NCI-H187 (cell line): Measurements from ENCODE around the gene PRKCA.
"Not testable (repeated sequence)": the region's sequence is repeated elsewhere in the genome, so short reads cannot be mapped to it uniquely, and the experiment has no call there.

Source experiments
- DNase-seq, 2 experiments: peaks; one replicate each; lab custom pipeline; 2025; lab: John Stamatoyannopoulos, UW

PRKCA gene

GRCh38 chr17:66715745-66716156 is 413.3 kb downstream of the PRKCA start:
- DNase-seq = peak in 1 of 2 experiments; percentile 31

DNA sequence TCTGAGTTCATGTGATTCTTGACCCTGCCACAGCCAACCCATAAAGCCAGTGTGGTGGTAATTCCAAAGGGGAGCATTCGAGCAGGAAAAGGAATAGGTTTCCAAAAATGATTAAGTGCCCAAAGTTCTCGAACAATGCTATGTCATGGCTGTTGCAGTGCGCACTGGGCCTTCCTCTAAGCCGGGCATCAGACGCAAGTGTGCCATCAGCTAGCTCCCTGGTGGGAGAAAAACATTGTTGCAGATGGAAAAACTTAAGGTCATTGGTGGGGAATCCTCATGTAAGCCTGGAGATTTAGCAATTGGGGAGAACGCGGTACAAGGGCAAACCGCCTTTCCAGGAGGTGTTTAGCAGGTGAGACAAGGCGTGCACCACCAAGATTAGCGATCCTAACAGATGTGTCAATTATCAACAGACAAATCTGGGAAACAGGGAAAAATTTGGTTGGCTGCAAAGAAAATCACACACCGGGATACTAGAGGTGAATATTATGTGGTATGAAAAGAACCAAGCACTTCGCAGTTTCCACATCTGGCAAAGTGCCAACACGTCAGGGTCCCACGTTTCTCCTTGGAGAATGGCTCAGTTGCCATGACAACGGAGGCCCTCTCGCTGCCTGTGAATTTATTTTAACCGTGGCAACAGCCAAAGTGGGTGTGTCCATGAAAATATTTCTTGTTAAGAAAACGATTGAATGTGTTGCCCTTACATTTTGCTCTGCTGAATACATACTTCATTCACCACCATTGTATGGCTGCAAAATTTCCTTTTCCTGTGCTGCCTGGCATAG is 414.0 kb downstream of the PRKCA start:
- DNase-seq = no peak

GRCh38 chr17:66717641-66718058 is 415.2 kb downstream of the PRKCA start:
- DNase-seq = no peak

GRCh38 chr17:66720027-66720426 is 417.6 kb downstream of the PRKCA start:
- DNase-seq = no peak

GRCh38 chr17:66720567-66720966 is 418.2 kb downstream of the PRKCA start:
- DNase-seq = no peak

DNA sequence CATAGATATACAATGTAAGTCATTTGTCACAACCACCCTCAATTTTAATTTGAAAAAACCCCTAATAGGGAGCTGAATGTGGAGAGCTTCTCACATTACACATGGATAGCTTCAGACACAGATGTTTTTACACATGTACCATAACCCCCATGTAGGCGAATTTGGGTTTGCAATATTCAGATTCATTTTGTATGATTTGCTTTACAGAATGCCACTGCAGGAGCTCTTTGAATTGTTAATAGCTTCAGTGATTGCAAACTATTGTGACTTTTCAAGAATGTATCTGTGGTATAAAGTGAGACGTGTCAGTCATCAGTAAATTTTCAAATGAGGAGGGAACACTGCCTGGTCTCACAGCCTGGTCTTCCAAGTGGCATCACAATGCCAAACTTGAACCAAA is 419.9 kb downstream of the PRKCA start:
- no peak for DNase-seq

DNA sequence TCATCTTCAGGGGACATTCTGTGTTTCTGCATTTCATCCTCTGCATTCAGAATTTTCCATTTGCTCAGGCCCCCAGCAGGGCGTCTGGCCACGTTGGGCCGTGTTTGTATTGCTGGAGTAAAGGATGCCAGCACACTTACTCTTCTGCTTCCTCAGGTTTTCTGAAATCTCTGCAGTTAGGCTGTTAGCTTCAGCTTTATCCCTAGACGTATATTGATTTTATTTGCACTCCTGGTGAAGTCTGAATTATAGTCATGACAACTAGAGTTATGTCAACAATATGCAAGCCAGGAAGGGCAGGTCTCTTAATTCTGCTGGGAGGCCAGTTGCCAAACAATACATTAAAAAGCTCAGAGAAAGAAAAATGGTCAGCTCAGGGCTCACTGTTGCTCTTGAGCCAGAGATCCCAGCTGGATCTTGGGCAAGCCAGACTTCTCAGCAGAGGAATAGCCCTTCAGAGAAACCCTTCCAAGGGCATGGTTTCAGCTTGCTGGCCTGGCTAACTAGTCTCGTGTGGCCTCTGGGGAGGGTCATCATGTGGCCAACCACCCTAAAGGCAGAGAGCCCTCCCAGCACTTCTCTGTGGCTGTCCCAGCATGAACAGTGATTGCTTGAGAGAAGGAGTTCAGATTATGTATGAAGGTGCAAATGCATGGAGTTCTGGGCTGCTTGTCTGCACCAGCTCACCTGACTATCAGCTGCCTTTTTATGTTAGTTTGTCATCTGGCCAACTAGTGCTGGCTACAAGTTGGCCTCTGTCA is 422.3 kb downstream of the PRKCA start:
- no peak for DNase-seq

- DNase-seq = not testable (repeated sequence)
Observed at GRCh38 chr17:66725438-66725837, 423.0 kb downstream of the PRKCA start.

GRCh38 chr17:66725956-66726355 is 423.5 kb downstream of the PRKCA start:
- DNase-seq = no peak

DNA sequence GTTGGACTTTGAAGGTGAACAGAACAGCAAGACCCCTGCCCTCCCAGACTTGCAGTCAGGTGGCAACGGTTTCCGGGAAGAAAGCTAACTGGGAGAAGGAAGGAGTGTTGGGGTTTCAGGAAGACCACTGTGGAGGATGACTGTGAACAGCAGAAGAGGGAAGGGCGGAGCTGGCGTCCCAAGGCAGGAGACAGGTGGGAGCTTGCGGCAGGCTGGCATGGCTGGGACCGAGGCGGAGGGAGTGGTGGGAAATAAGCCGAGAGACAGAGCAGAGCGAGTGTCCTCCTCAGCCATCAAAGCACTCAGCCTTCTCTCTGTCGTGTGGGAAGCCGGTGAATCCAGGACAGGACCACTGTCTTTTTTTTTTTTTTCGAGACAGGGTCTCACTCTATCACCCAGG is 424.0 kb downstream of the PRKCA start:
- no peak for DNase-seq

DNA sequence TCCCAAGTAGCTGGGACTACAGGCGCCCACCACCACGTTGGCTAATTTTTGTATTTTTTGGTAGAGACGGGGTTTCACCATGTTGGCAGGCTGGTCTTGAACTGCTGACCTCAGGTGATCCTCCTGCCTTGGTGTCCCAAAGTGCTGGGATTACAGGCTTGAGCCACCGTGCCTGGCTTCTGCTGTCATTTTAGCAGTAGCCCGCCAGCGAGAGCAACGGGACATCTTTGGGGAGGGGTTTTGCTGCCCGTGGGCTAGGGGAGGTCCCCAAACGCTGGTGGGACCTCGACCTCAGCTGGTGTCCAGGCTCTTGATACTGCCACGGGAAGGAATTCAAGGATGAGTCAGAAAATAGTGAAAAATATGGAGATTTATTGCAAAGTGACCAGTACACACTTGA is 424.4 kb downstream of the PRKCA start:
- no peak for DNase-seq

DNA sequence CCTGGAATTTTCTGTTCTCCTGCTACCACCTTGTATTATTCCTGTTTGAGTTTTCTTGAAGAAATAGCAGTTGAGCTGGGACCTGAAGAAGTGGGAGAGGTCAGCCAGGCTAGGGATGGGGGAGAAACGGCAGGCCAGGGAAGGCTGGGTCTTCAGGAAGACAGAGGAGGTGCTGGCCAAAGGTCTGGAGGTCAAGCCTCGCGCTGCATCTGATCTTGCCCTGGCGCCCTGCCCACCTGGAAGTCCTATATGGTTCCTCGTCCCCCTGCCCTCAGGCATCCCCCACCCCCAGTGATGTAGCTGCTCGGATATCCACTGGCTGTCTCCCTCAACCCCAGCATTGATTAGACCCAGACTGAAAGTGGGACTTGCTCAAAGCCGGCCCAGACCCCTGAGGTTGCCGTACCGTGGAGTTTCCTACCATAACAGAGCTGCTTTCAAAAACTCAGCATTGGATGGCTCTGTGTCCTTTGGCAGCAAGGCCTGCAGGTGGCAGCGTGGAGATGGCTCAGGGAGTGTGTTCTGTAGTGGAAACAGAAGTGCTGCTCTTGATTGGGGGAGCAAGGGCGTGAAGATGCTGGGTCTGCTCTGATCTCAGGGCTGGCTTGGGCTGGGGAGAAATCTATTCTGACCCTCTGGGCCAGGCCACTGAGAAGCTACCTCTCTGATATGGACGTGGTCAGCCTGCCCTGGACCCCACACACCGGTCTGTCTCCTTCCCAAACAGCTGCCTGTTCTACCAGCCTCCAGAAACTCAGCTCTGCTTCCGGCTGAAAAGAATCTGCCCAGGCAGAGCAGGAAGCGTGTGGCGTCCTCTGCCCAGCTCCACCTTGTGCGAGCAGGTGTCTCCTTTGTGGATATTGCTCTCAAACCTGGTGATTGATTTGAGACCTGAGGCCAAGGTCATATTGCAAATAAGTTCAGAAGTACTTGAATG is 425.5 kb downstream of the PRKCA start:
- no peak for DNase-seq

DNA sequence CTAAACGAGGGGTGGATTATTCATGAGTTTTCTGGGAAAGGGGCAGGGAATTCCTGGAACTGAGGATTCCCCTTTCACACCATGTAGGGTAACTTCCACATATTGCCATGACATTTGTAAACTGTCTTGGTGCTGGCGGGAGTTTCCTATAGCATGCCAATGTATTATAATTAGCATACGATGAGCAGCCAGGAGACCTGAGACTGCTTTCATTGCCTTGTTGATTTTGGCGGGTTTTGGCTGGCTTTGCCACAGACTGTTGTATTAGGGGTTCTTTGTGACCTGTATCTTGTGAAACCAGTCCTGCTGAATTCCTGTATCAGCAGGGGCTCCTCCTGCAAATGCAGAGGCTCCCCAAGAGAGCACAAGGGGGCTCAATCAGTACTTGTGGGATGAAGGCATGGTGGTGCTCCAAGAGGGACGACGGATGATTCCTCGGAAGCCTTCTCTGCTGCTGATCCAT is 428.1 kb downstream of the PRKCA start:
- DNase-seq = no peak

DNA sequence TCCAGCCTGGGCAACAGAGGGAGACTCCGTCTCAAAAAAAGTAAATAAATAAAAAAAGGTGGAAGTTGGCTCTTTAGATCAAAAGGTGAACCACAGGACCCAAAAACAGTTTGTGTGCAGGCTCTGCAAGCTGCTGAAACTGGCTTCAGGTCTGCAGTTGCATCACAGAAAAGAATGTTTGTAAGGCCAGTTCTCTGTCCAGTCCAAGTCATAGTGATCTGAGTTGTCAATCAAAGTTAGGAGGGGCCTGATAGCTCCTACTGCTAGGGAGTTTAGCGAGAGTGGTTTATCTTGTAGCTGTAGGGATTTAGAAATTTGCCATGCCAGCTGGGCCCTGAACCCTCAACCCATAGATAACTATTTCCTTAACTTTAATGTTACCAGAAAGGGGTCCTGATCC is 431.3 kb downstream of the PRKCA start:
- no peak for DNase-seq

- DNase-seq = no peak
Observed at GRCh38 chr17:66734186-66734943, 432.0 kb downstream of the PRKCA start.

DNA sequence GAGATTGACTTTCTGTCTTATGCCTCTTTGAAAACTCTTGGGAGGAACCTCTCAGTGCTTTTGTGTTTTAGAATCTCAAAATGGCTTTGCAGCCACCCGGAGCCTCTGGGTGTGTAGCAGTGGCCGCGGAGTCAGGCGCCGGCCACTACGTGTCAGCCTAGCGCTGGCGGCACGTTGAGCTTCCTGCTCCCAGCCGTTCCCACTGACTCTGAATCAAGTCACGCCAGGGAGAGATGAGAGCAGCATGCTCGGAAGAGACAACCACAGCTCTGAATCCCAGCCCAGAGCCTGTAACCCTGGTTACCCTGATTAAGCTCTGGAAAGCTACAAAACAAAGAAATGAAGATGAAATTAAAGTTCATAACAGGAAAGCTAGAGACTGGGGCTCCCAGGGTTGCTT is 435.1 kb downstream of the PRKCA start:
- DNase-seq = no peak

DNA sequence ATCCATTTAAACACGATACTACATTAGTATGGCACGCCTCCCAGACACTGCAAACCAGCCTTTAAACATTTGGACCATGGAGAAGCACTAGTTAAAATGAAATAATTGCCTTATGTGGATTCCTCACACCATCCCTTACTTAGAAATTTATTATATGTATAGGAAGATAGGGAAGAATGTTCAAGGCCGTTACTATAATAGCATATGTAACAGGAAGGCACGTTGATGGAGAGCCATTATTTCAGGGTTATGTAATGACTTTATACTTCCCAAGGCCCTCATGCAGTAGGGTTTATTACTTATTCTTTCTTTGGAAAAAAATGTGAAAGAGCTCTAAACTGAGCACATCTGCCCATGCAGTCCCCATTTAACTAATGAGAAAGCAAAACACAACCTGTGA is 435.9 kb downstream of the PRKCA start:
- DNase-seq = no peak

DNA sequence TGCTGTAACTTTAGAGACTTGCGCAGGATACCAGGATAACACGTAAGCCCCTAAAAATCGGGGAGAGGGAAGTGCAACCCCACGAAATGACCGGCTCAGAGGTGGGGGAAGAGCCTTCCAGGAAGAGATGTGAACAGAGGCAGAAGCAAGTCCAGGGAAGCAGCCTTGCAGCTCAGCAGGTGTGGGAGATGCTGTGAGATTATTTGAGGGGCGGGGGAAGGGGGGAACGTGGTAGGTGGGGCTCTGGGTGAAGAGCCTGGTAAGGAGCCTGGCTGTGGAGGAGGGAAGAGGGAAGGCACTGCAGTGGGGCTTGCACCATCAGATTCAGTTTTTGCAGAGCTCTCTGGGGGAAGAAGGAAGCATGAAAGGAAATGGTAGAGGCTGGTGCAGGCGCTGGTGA is 437.1 kb downstream of the PRKCA start:
- no peak for DNase-seq

DNA sequence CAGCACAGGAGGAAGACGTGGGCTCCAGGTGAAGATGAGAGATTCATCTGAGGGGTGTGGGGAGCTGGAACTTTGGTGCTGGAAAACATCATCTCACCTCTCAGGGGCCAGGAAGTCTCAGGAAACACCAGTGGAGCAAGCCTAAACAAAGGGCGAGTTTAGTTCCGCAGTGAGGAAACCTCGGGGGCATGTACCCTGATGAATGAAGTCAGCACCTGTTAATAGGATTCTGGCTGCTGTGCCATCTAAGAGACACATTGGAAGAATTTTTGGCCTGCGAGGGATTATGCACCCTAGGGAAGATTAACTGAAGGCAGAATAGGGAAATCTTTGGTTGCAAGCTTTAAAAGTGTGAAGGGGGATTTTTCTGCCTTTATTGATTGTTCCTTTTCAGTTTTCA is 437.8 kb downstream of the PRKCA start:
- DNase-seq = no peak

- no peak for DNase-seq
Observed at GRCh38 chr17:66743511-66743910, 441.1 kb downstream of the PRKCA start.

DNA sequence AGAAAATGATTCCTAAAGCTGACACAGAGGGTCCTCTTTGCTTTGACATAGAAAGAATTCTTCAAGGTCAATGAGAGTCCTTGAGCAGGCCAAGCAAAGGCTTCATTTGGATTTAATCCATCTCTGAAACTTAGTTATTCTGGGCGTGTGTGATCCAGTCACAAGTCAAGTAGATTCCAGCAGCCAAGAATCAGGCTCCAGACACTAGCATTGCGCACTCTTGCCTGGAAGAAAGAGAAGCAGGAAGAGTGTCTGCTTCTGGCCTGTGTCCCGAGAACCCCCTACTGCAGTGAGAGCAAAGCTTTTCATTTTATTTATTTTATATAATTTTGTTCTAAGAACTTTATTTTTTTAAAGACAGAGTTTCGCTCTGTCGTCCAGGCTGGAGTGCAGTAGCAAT is 444.3 kb downstream of the PRKCA start:
- DNase-seq = no peak
